GM12801 (cell line): ENCODE data around the gene METTL16.

Source experiments
- TF ChIP-seq, protein P1 (sequence below): IDR thresholded peaks from one replicate; pipeline ENCODE4 v1.5.1; 2011; ENCODE audit warnings: control low read depth; ENCODE audit not compliant: insufficient read length; ENCODE audit errors: extremely low read depth

The METTL16 gene

DNA sequence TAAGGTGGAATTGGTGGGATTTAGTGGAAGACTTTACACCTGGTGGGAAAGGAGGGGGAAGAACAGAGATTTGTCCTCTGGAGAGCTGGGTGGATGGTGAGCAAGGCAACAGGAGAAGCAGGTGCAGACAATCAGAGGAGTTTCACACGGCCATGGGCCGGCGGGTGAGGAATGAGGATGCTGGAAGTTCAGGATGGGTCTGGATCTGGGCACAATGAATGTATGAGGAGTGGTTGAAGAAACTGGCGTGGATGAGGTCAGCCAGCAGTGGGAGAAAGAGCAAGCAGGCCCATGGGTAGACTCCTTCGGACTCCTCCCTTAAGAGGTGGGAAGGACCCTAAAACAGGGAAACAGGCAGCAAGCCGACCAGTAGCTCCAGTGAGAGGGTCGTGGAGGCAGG is 100.7 kb downstream of the METTL16 start:
- TF ChIP-seq, protein P1, sequence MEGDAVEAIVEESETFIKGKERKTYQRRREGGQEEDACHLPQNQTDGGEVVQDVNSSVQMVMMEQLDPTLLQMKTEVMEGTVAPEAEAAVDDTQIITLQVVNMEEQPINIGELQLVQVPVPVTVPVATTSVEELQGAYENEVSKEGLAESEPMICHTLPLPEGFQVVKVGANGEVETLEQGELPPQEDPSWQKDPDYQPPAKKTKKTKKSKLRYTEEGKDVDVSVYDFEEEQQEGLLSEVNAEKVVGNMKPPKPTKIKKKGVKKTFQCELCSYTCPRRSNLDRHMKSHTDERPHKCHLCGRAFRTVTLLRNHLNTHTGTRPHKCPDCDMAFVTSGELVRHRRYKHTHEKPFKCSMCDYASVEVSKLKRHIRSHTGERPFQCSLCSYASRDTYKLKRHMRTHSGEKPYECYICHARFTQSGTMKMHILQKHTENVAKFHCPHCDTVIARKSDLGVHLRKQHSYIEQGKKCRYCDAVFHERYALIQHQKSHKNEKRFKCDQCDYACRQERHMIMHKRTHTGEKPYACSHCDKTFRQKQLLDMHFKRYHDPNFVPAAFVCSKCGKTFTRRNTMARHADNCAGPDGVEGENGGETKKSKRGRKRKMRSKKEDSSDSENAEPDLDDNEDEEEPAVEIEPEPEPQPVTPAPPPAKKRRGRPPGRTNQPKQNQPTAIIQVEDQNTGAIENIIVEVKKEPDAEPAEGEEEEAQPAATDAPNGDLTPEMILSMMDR, result no peak

DNA sequence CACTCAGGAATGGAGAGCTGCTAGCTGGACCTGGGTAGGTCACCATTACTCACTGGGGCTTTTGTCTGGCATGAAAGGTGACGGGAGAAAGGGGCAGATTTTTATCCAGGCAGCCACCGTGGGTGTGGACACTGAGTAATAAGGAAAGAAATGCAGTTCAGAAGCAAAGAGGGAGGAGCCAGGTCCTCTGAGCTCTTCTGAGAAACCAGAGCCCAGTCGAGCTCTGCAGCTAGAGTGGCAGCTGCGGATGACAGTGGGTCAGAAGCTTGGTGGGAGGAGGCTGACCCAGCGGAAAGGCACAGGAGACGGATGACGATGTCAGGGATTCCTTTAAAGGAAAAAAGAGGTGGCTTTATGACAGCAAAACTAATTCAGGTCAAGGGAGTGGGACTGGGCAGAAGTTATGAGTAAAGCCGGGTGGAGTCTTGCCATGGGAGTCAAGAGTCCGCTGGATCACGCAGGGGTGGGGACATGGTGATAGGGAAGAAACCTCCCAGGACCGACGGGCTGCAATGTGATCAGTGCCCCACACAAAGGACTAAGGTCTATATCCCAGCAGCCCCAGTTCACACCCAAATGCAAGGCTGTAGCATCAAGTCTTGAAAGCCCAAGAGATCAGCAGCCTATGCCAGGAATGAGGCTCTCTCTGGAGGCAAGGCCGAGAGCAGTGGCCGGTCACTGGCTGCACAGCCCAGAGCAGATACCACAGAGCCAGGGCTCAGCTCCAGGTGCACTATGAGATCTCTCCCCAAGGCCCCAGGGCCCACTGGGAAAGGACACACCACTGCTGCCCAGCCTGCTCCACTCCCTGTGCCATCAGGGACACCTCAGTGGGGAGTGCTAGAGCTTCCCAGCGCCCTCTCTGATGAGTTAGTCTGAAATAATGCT is 104.5 kb downstream of the METTL16 start:
- TF ChIP-seq, protein P1, result no peak

DNA sequence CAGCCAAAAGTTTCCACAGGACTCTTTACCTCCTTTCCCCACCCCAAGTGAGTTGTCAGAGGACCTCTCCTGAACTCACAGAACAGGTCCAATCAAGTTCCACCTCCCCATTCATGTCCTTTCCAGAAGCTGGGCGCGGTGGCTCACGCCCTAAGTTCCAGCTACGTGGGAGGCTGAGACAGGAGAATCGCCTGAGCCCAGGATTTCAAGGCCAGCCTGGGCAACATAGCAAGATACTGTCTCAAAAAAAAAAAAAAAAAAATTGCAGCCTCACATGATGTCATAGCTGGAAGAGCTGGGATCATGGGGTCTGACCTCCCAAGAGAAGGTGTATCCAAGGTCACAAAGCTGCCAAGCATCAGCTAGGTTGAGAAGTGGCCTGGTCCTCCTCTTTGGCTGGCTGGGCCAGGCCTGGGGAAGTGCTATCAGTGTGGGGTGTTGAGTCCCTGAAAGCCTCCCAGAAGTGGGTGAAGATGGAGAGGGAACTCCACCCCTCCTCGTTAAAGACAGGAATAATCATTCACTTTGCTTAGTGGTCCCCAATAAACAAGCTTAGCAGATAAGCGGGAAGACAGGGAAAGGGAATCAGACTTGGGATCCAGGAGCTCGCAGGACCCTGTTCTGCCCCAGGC is 105.3 kb downstream of the METTL16 start:
- TF ChIP-seq, protein P1, result no peak

DNA sequence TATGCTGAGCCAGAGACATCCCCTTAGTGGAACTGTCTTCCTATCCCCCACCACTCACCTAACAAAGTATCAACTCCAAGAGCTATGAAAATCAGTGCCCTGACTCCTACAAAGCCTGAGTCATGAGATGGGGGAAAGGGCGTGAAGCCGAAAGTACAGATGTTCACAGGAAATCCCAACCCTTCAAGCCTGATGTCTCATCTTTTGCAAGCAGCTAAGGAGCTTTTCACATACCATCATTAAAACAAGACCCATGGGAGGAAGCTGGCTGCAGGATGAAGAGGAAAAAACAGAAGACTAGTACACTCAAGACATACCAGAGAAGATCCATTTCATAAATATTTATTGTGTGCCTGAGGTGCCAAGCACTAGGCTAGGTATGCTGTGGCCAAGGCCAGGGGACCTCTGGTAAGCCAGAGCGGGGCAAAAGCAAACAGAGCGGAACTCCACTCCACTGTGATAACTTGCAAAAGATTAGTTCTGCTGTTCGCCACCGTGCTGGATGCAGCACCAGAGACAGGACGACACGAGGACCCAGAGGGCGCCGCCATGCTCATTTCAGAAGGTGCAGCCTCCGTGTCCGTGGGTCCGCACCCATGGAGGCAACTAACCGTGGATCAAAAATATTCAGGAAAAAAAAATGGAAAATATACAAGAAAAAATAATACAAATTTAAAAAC is 106.3 kb downstream of the METTL16 start:
- TF ChIP-seq, protein P1, result no peak

DNA sequence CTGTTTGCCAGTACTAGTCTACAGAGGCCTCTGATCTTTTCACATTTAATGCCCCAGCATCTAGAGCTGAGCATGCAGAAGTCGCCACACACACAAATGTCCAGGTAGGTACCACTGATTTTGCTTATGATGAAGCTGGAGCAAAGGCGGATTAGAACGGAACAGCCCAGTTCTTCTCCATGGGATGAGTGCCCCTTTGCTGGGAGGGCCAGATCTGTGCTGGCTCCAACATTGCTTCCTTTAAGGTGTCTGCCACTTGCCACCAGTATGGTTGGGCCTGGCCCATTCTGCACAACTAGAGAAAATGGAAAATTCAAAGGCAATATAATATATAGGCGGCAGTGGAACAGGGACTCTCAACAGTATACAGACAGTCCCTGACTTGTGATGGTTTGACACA is 108.6 kb downstream of the METTL16 start:
- TF ChIP-seq, protein P1, result no peak

DNA sequence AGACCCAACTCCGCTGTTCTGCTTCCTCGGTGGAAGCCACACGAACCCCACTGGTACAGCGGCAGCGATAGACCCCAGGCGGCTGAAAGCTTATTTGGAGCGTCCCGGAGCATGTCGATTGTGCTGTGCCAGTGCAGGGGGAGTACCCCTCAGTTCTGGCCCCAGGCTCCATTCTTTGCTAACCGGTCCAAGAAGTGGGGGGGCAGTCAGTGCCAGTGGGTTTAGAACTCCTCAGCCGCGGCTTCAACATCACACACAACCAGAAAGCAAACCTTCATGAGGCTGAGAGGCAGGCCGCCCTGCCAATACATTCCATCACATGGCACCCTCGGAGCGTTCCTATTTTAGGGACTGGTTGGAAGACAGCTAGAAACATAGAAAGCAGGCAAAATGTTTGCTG is 109.1 kb downstream of the METTL16 start:
- TF ChIP-seq, protein P1, result no peak
